Activated CD4-positive, alpha-beta T cell treated with anti-CD3 and anti-CD28 coated beads, Interleukin-2, amount 50 U/mL, for 48 hours (primary cell): ENCODE results near the gene INSM1.
"Not testable (repeated sequence)": the region's sequence is repeated elsewhere in the genome, so short reads cannot be mapped to it uniquely, and the experiment has no call there.

ENCODE experiments used
- DNase-seq, 2 experiments: peaks; one replicate each; pipeline ENCODE4 v3.0.0-alpha.2; 2020

INSM1 gene

GRCh38 chr20:20367575-20368417, at the start of gene INSM1:
Gene INSM1, plus strand, starts transcription at chr20:20368104. Its CDS starts 164 bp downstream, at chr20:20368268.
- peak; percentile 57 to 60 for DNase-seq

- no peak for DNase-seq
Observed at GRCh38 chr20:20318365-20319161, 49.3 kb upstream of the INSM1 start.

- no peak for DNase-seq
Observed at GRCh38 chr20:20321134-20321533, 46.8 kb upstream of the INSM1 start.

- no peak for DNase-seq
Observed at GRCh38 chr20:20321917-20322316, 46.0 kb upstream of the INSM1 start.

- DNase-seq, result no peak
Observed at GRCh38 chr20:20322912-20323311, 45.0 kb upstream of the INSM1 start.

- DNase-seq, result no peak
Observed at GRCh38 chr20:20327746-20328145, 40.2 kb upstream of the INSM1 start.

GRCh38 chr20:20329564-20329963, 38.3 kb upstream of the INSM1 start:
- no peak for DNase-seq

- no peak for DNase-seq
Observed at GRCh38 chr20:20331156-20331555, 36.7 kb upstream of the INSM1 start.

GRCh38 chr20:20331817-20332216, 36.1 kb upstream of the INSM1 start:
- DNase-seq, result no peak

GRCh38 chr20:20333866-20334265, 34.0 kb upstream of the INSM1 start:
- DNase-seq, result no peak

GRCh38 chr20:20334489-20334888, 33.4 kb upstream of the INSM1 start:
- no peak for DNase-seq

GRCh38 chr20:20338133-20338730, 29.7 kb upstream of the INSM1 start:
- DNase-seq, result no peak

- no peak for DNase-seq
Observed at GRCh38 chr20:20340443-20340842, 27.5 kb upstream of the INSM1 start.

- no peak for DNase-seq
Observed at GRCh38 chr20:20341371-20341770, 26.5 kb upstream of the INSM1 start.

- no peak for DNase-seq
Observed at GRCh38 chr20:20342066-20342465, 25.8 kb upstream of the INSM1 start.

GRCh38 chr20:20343932-20344331, 24.0 kb upstream of the INSM1 start:
- DNase-seq, result no peak

GRCh38 chr20:20344476-20344875, 23.4 kb upstream of the INSM1 start:
- no peak for DNase-seq

GRCh38 chr20:20353576-20353975, 14.3 kb upstream of the INSM1 start:
- DNase-seq, result no peak

GRCh38 chr20:20355503-20355902, 12.4 kb upstream of the INSM1 start:
- not testable (repeated sequence) for DNase-seq

GRCh38 chr20:20358801-20359200, 9.1 kb upstream of the INSM1 start:
- no peak for DNase-seq

- DNase-seq, result no peak
Observed at GRCh38 chr20:20359628-20360027, 8.3 kb upstream of the INSM1 start.

- DNase-seq, result peak; percentile 36 to 51
Observed at GRCh38 chr20:20360464-20360863, 7.4 kb upstream of the INSM1 start.

GRCh38 chr20:20362774-20363433, 5.0 kb upstream of the INSM1 start:
- DNase-seq, result peak; percentile 12 to 35
